K562 (cell line): ENCODE data around the gene FRMD5. TPM values are rescaled to one million over a fixed set of nuclear protein-coding genes. Genes with fewer than 3 reads are reported as not detected.

ENCODE experiments used
- BACH1 ChIP-seq: fragments of 200-800 bp; sonication (Bioruptor generic); IDR thresholded peaks from 2 replicates; pipeline ENCODE4 v1.6.1; 2016; ENCODE audit warnings: missing genetic modification characterization, missing compliant biosample characterization
- HMGN3 ChIP-seq: IDR thresholded peaks from 2 replicates; pipeline ENCODE4 v1.6.1; 2011; ENCODE audit warnings: borderline replicate concordance, low read depth, mild to moderate bottlenecking, mixed read lengths, low read length; ENCODE audit not compliant: insufficient read length; ENCODE audit errors: extremely low read depth
- HNRNPH1 ChIP-seq: fragments of 200-400 bp; formaldehyde crosslinking; optimal IDR thresholded peaks from 2 replicates; pipeline ENCODE3; 2017; ENCODE audit warnings: low read depth, mild to moderate bottlenecking, low read length, moderate library complexity
- NFIX ChIP-seq: fragments of 250-450 bp; sonication (Bioruptor Pico); IDR thresholded peaks from 2 replicates; pipeline ENCODE4 v1.4.0; 2020; ENCODE audit warnings: low read depth, mild to moderate bottlenecking, moderate library complexity
- PML ChIP-seq: IDR thresholded peaks from 2 replicates; pipeline ENCODE4 v1.6.1; 2012; ENCODE audit warnings: low read length, inconsistent platforms
- SREBF2 ChIP-seq: sonication (generic); formaldehyde crosslinking; IDR thresholded peaks from 2 replicates; pipeline ENCODE4 v1.4.0; 2020; ENCODE audit warnings: mild to moderate bottlenecking, missing genetic modification reagents
- TAL1 ChIP-seq: fragments of 450-650 bp; IDR thresholded peaks from 2 replicates; pipeline ENCODE4 v1.6.1; 2016; ENCODE audit warnings: mild to moderate bottlenecking
- TBL1XR1 ChIP-seq, 2 experiments: IDR thresholded peaks; 2 replicates each; pipeline ENCODE4 v1.6.1; 2012; ENCODE audit warnings: improper control_type of control experiment in 2 of 2, low read length in 2 of 2, mild to moderate bottlenecking in 1 of 2
- ZNF780A ChIP-seq: fragments of 250-450 bp; sonication (Bioruptor Pico); IDR thresholded peaks from 2 replicates; pipeline ENCODE4 v1.5.0; 2021; ENCODE audit warnings: mild to moderate bottlenecking
- polyA plus RNA-seq, 8 experiments: library from polyadenylated mRNA; depleted of rRNA in 4 of 8; stranded (reverse) in 5 of 8; unstranded in 3 of 8; fragments of >200 nt; fragmentation: Nextera tagmentation in 2 of 8; fragmentation: Illumina TruSeq in 1 of 8; extraction: Ambion mirVana in 2 of 8; extraction: Trizol in 1 of 8; gene quantifications; 2 replicates each; pipeline versions ENCODE4 v1.2.1 to v1.2.3, GENCODE V29; 2011 to 2014; ENCODE audit warnings: inconsistent platforms in 1 of 8, missing spikeins in 1 of 8
- total RNA-seq, 7 experiments: library from RNA; depleted of rRNA in 6 of 7; stranded (reverse); fragments of >200 nt in 6 of 7; fragmentation: Illumina TruSeq in 2 of 7; extraction: Trizol in 2 of 7; gene quantifications; 2 replicates each; pipeline versions ENCODE4 v1.2.1 to v1.2.3, GENCODE V29; 2011 to 2021; ENCODE audit warnings: low replicate concordance in 1 of 7
- TF ChIP-seq, protein P1 (sequence below): fragments of 450-650 bp; IDR thresholded peaks from 2 replicates; pipeline ENCODE4 v1.6.1; 2016; ENCODE audit warnings: low read depth
- TF ChIP-seq, protein P2 (sequence below): fragments of 250-450 bp; sonication (Bioruptor Pico); IDR thresholded peaks from 2 replicates; pipeline ENCODE4 v1.8.0; 2021; ENCODE audit warnings: moderate library complexity, mild to moderate bottlenecking, inconsistent platforms
- TF ChIP-seq, protein P3 (sequence below): fragments of 450-650 bp; formaldehyde crosslinking; conservative IDR thresholded peaks from 2 replicates; pipeline ENCODE4 v1.4.0; 2022; ENCODE audit warnings: mild to moderate bottlenecking, missing genetic modification characterization
- TF ChIP-seq, protein P4 (sequence below): sonication (generic); formaldehyde crosslinking; IDR thresholded peaks from 2 replicates; pipeline ENCODE4 v1.8.0; 2022; ENCODE audit warnings: mild to moderate bottlenecking, missing genetic modification reagents

Gene FRMD5
- total and polyA plus RNA-seq, 9 of the 15 experiments (the other 6 are each of a cell fraction or from before 2014, with no cell fraction given), result 0.13 to 0.38 TPM; not detected in 7

DNA sequence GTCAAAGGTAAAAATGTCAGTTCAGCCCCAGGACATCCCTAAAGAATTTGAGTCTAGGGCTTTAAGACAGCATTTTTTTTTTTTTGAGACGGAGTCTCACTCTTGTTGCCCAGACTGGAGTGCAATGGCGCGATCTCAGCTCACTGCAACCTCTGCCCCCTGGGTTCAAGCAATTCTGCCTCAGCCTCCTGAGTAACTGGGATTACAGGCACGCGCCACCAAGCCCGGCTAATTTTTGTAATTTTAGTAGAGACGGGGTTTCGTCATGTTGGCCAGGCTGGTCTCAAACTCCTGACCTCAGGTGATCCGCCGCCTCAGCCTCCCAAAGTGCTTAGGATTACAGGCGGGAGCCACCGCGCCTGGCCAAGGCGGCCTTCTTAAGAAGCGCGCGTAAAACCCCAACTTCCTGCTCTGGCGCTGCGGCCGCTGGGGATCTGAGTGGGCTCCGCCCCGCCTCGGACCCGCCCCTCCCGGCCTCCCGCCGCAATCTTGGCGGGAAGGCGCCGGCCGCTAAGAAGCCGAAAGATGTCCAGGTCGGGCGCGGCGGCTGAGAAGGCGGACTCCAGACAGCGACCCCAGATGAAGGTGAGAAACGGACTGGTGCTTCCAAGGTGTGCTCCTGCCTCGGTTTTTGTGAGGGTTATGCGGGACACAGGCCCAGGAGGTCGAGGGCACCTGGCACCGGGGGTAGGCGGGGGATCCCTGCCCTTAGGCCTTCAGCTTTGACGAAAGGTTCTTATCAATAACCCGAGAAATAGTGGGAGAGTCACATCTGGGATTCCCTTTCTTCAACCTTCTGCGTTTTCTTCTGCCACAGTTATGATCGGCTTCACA, 368.3 kb downstream of the FRMD5 start, which contains the start of gene WDR76 (continued):
- TF ChIP-seq, protein P1, sequence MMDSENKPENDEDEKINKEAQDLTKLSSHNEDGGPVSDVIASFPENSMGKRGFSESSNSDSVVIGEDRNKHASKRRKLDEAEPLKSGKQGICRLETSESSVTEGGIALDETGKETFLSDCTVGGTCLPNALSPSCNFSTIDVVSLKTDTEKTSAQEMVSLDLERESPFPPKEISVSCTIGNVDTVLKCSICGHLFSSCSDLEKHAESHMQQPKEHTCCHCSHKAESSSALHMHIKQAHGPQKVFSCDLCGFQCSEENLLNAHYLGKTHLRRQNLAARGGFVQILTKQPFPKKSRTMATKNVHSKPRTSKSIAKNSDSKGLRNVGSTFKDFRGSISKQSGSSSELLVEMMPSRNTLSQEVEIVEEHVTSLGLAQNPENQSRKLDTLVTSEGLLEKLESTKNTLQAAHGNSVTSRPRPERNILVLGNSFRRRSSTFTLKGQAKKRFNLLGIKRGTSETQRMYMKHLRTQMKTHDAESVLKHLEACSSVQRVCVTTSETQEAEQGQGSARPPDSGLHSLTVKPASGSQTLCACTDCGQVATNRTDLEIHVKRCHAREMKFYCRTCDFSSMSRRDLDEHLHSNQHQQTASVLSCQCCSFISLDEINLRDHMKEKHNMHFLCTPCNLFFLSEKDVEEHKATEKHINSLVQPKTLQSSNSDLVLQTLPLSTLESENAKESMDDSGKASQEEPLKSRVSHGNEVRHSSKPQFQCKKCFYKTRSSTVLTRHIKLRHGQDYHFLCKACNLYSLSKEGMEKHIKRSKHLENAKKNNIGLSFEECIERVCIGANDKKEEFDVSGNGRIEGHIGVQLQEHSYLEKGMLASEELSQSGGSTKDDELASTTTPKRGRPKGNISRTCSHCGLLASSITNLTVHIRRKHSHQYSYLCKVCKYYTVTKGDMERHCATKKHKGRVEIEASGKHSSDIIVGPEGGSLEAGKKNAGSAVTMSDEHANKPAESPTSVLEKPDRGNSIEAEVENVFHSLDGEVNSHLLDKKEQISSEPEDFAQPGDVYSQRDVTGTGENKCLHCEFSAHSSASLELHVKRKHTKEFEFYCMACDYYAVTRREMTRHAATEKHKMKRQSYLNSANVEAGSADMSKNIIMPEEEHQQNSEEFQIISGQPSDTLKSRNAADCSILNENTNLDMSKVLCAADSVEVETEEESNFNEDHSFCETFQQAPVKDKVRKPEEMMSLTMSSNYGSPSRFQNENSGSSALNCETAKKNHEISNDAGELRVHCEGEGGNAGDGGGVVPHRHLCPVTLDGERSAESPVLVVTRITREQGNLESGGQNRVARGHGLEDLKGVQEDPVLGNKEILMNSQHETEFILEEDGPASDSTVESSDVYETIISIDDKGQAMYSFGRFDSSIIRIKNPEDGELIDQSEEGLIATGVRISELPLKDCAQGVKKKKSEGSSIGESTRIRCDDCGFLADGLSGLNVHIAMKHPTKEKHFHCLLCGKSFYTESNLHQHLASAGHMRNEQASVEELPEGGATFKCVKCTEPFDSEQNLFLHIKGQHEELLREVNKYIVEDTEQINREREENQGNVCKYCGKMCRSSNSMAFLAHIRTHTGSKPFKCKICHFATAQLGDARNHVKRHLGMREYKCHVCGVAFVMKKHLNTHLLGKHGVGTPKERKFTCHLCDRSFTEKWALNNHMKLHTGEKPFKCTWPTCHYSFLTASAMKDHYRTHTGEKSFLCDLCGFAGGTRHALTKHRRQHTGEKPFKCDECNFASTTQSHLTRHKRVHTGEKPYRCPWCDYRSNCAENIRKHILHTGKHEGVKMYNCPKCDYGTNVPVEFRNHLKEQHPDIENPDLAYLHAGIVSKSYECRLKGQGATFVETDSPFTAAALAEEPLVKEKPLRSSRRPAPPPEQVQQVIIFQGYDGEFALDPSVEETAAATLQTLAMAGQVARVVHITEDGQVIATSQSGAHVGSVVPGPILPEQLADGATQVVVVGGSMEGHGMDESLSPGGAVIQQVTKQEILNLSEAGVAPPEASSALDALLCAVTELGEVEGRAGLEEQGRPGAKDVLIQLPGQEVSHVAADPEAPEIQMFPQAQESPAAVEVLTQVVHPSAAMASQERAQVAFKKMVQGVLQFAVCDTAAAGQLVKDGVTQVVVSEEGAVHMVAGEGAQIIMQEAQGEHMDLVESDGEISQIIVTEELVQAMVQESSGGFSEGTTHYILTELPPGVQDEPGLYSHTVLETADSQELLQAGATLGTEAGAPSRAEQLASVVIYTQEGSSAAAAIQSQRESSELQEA, result no peak
- TF ChIP-seq HMGN3, result peak; percentile 43
- TF ChIP-seq PML, result no peak; the same call in 1 of the 2 replicates
- TF ChIP-seq, protein P2, sequence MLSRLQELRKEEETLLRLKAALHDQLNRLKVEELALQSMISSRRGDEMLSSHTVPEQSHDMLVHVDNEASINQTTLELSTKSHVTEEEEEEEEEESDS (CRISPR knock-in tag), result no peak
- TF ChIP-seq BACH1 (tag), result no peak
- TF ChIP-seq TBL1XR1 (IDR thresholded peaks at IDR 0.05; ENCODE audit: low read length in 2 of 2), result no peak
- no peak for TF ChIP-seq TAL1
- TF ChIP-seq HNRNPH1, result no peak
- no peak for TF ChIP-seq ZNF780A
- TF ChIP-seq, protein P3, sequence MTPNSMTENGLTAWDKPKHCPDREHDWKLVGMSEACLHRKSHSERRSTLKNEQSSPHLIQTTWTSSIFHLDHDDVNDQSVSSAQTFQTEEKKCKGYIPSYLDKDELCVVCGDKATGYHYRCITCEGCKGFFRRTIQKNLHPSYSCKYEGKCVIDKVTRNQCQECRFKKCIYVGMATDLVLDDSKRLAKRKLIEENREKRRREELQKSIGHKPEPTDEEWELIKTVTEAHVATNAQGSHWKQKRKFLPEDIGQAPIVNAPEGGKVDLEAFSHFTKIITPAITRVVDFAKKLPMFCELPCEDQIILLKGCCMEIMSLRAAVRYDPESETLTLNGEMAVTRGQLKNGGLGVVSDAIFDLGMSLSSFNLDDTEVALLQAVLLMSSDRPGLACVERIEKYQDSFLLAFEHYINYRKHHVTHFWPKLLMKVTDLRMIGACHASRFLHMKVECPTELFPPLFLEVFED (CRISPR knock-in tag), result no peak
- TF ChIP-seq, protein P4, sequence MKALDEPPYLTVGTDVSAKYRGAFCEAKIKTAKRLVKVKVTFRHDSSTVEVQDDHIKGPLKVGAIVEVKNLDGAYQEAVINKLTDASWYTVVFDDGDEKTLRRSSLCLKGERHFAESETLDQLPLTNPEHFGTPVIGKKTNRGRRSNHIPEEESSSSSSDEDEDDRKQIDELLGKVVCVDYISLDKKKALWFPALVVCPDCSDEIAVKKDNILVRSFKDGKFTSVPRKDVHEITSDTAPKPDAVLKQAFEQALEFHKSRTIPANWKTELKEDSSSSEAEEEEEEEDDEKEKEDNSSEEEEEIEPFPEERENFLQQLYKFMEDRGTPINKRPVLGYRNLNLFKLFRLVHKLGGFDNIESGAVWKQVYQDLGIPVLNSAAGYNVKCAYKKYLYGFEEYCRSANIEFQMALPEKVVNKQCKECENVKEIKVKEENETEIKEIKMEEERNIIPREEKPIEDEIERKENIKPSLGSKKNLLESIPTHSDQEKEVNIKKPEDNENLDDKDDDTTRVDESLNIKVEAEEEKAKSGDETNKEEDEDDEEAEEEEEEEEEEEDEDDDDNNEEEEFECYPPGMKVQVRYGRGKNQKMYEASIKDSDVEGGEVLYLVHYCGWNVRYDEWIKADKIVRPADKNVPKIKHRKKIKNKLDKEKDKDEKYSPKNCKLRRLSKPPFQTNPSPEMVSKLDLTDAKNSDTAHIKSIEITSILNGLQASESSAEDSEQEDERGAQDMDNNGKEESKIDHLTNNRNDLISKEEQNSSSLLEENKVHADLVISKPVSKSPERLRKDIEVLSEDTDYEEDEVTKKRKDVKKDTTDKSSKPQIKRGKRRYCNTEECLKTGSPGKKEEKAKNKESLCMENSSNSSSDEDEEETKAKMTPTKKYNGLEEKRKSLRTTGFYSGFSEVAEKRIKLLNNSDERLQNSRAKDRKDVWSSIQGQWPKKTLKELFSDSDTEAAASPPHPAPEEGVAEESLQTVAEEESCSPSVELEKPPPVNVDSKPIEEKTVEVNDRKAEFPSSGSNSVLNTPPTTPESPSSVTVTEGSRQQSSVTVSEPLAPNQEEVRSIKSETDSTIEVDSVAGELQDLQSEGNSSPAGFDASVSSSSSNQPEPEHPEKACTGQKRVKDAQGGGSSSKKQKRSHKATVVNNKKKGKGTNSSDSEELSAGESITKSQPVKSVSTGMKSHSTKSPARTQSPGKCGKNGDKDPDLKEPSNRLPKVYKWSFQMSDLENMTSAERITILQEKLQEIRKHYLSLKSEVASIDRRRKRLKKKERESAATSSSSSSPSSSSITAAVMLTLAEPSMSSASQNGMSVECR (CRISPR knock-in tag), result peak; percentile 55; the same call in 1 of the 2 replicates
- TF ChIP-seq SREBF2 (CRISPR knock-in tag), result 0 out of 2 replicates have a peak, but pooled peaks have one; percentile 41
- no peak for TF ChIP-seq NFIX
